B cell (primary cell): Measurements from ENCODE around the gene EEF1AKMT4. TPM values are rescaled to one million over a fixed set of nuclear protein-coding genes. Genes with fewer than 3 reads are reported as not detected.

Experiments
- ATAC-seq: fragments of 200-7000 bp; cut with Tn5 transposase; one replicate; pipeline ENCODE4 v1.10.0; 2021; ENCODE audit warnings: low read depth, mild to moderate bottlenecking, moderate number of reproducible peaks, moderate library complexity
- CTCF ChIA-PET: fragments of 350-600 bp; sonication (Branson Sonifier 250); formaldehyde crosslinking; loops from one replicate; lab custom pipeline; 2021; ENCODE audit warnings: antibody characterized with exemption, inconsistent platforms; lab: Charles Lee
- POLR2A ChIA-PET: fragments of 350-600 bp; sonication (Branson Sonifier 250); formaldehyde crosslinking; loops from one replicate; lab custom pipeline; 2021; ENCODE audit warnings: antibody characterized with exemption; lab: Charles Lee
- DNase-seq: peaks from one replicate; pipeline ENCODE4 v3.0.0; 2013
- H2AFZ ChIP-seq: 2 replicates; pipeline ENCODE4 v1.6.1; 2012; ENCODE audit warnings: mild to moderate bottlenecking, low read depth, low read length; ENCODE audit not compliant: insufficient read depth, poor library complexity, severe bottlenecking
- H3K27ac ChIP-seq, 2 donors: 1 replicate in 1 of 2; 2 replicates in 1 of 2; pipeline ENCODE4 v1.5.1; 2012 to 2013; ENCODE audit warnings: low read length in 2 of 2, mild to moderate bottlenecking in 2 of 2, moderate library complexity in 1 of 2
- H3K27me3 ChIP-seq, 4 experiments: fragments of 200-600 bp in 1 of 4; sonication (generic) in 1 of 4; replicated peaks in 1 of 4; 1 replicate in 2 of 4; 2 replicates in 2 of 4; pipeline versions ENCODE4 v1.6.1 to v1.7.0; 2013 to 2016; ENCODE audit warnings: low read length in 3 of 4, mild to moderate bottlenecking in 2 of 4, mixed read lengths in 1 of 4, moderate library complexity in 1 of 4; ENCODE audit not compliant: insufficient read depth in 4 of 4, control insufficient read depth in 3 of 4; ENCODE audit errors: control extremely low read depth in 1 of 4
- H3K36me3 ChIP-seq, 2 experiments: replicated peaks in 1 of 2; 1 replicate in 1 of 2; 2 replicates in 1 of 2; pipeline versions ENCODE4 v1.6.1 to v1.7.1; 2013; ENCODE audit warnings: low read length in 1 of 2; ENCODE audit not compliant: insufficient read depth in 2 of 2, control insufficient read depth in 1 of 2; ENCODE audit errors: control extremely low read depth in 1 of 2, extremely low read depth in 1 of 2
- H3K4me1 ChIP-seq, 2 donors: fragments of 200-600 bp in 1 of 2; sonication (generic) in 1 of 2; 1 replicate in 1 of 2; 2 replicates in 1 of 2; pipeline versions ENCODE4 v1.5.1 to v1.6.1; 2013 to 2017; ENCODE audit warnings: low read length in 2 of 2; ENCODE audit not compliant: control insufficient read depth in 2 of 2, insufficient read depth in 2 of 2
- H3K4me2 ChIP-seq: replicated peaks from 2 replicates; pipeline ENCODE3; 2012; ENCODE audit warnings: mild to moderate bottlenecking, low read depth, low read length; ENCODE audit not compliant: poor library complexity, severe bottlenecking
- H3K4me3 ChIP-seq, 5 experiments: fragments of 200-600 bp in 1 of 5; sonication (generic) in 1 of 5; 1 replicate in 3 of 5; 2 replicates in 2 of 5; pipeline versions ENCODE4 v1.5.1 to v1.7.0; 2011 to 2016; ENCODE audit warnings: low read length in 4 of 5, mild to moderate bottlenecking in 4 of 5, low read depth in 2 of 5, control low read depth in 1 of 5, moderate library complexity in 1 of 5; ENCODE audit not compliant: insufficient read depth in 1 of 5; ENCODE audit errors: control extremely low read depth in 1 of 5, extremely low read depth in 1 of 5
- H3K79me2 ChIP-seq: fragments of 200-600 bp; sonication (generic); one replicate; pipeline ENCODE4 v1.6.0; 2016; ENCODE audit warnings: low read length; ENCODE audit not compliant: control insufficient read depth, insufficient read depth
- H3K9ac ChIP-seq: fragments of 200-600 bp; sonication (generic); 2 replicates; pipeline ENCODE4 v1.6.1; 2017; ENCODE audit warnings: mild to moderate bottlenecking, low read length, moderate library complexity
- H3K9me3 ChIP-seq, 3 donors: one replicate each; pipeline versions ENCODE4 v1.6.1 to v1.7.1; 2013; ENCODE audit warnings: low read length in 2 of 3; ENCODE audit not compliant: control insufficient read depth in 2 of 3, insufficient read depth in 1 of 3; ENCODE audit errors: control extremely low read depth in 1 of 3
- H4K20me1 ChIP-seq: 2 replicates; pipeline ENCODE4 v1.6.0; 2012; ENCODE audit warnings: mild to moderate bottlenecking, low read length; ENCODE audit not compliant: insufficient read depth, control insufficient read depth, poor library complexity, severe bottlenecking
- H3K27ac Mint-ChIP-seq: one replicate; pipeline ENCODE4 v1.8.0; 2021; ENCODE audit warnings: mixed read lengths
- H3K27me3 Mint-ChIP-seq: one replicate; pipeline ENCODE4 v1.8.0; 2021; ENCODE audit warnings: mixed read lengths
- H3K4me1 Mint-ChIP-seq: one replicate; pipeline ENCODE4 v1.8.0; 2021; ENCODE audit warnings: mixed read lengths
- H3K4me3 Mint-ChIP-seq: one replicate; pipeline ENCODE4 v1.8.0; 2021; ENCODE audit warnings: mixed read lengths
- H3K9me3 Mint-ChIP-seq: one replicate; pipeline ENCODE4 v1.8.0; 2022; ENCODE audit warnings: mixed read lengths; ENCODE audit not compliant: insufficient read depth
- EZH2 ChIP-seq: IDR thresholded peaks from 2 replicates; pipeline ENCODE4 v1.6.1; 2012; ENCODE audit warnings: borderline replicate concordance, low read depth, mild to moderate bottlenecking, moderate library complexity, low read length; ENCODE audit not compliant: insufficient read depth, poor library complexity, severe bottlenecking
- WGBS: methylation state at CpG from one replicate; pipeline ENCODE4 v1.1.5; 2013; ENCODE audit warnings: missing lambda C conversion rate; ENCODE audit not compliant: insufficient coverage; 5-methylcytosine and 5-hydroxymethylcytosine counted together
- intact Hi-C: fragments of 100-400 bp; cut with micrococcal nuclease; formaldehyde crosslinking; loops from one replicate; pipeline ENCODE4 v1.10.0; 2022
- polyA plus RNA-seq: library from polyadenylated mRNA; depleted of rRNA; stranded (reverse); fragments of >200 nt; gene quantifications from 2 replicates; pipeline ENCODE4 v1.2.3, GENCODE V29; 2012
- small RNA-seq: library from RNA; depleted of rRNA; stranded (forward); fragments of <200 nt; gene quantifications from one replicate; pipeline ENCODE3, GENCODE V24; 2012; ENCODE audit warnings: low replicate concordance, low read depth; ENCODE audit not compliant: insufficient read length
- total RNA-seq, 2 donors: library from RNA; stranded (reverse); fragments of 120-200 nt in 1 of 2; gene quantifications; 1 replicate in 1 of 2; 2 replicates in 1 of 2; pipeline versions ENCODE4 v1.2.3 to v1.2.4, GENCODE V29; 2013 to 2022
- TF ChIP-seq, protein P1 (sequence below): fragments of 200-600 bp; IDR thresholded peaks from one replicate; pipeline ENCODE4 v1.8.0; 2022; ENCODE audit warnings: antibody characterized with exemption, mild to moderate bottlenecking

EEF1AKMT4 gene
- total and polyA plus RNA-seq, 2 donors (not counting 1 experiment from before 2014, with no cell fraction given) = 1.5 to 2.5 TPM

DNA sequence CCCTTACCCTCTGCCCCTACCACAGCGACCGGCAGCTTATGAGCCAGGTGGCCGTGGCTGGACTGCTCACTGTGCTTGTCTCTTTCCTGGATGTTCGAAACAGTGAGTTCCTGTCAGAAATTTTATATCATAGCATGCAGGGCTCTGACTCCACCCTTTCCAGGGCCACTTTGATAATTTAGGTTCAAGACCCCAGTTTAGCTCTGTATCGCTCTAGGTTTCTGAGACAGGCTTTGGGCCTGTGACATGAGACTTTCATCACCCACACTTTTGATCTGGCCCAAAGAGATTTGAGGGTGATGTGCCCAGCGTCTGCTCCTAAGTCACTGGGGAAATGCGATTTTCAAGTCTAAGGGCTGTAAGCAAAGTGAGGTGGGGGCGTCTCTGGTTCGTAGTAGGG, 58.4 kb downstream of the EEF1AKMT4 start:
- H3K4me3 Mint-ChIP-seq = no peak overlapping the region
- H3K36me3 ChIP-seq = peaks cover 3 to 57% of the 10 kb centered on the region in 2 experiments

More for the DNA sequence above, 58.4 kb downstream of the EEF1AKMT4 start:
- Histone ChIP-seq H3K79me2 (no peaks in the 10 kb centered on the region), H3K27me3 (no peaks in the 10 kb centered on the region), H3K9me3 (no peaks in the 10 kb centered on the region), H2AFZ (no peak overlapping the region), H4K20me1 (peaks cover 12% of the 10 kb centered on the region), H3K9ac (no peak overlapping the region), H3K27ac (no peak overlapping the region), H3K4me3 (no peak overlapping the region), H3K4me2 (no peak overlapping the region), H3K4me1 (no peaks in the 10 kb centered on the region)
- POLR2A ChIA-PET = no interaction called here
- TF ChIP-seq, protein P1, sequence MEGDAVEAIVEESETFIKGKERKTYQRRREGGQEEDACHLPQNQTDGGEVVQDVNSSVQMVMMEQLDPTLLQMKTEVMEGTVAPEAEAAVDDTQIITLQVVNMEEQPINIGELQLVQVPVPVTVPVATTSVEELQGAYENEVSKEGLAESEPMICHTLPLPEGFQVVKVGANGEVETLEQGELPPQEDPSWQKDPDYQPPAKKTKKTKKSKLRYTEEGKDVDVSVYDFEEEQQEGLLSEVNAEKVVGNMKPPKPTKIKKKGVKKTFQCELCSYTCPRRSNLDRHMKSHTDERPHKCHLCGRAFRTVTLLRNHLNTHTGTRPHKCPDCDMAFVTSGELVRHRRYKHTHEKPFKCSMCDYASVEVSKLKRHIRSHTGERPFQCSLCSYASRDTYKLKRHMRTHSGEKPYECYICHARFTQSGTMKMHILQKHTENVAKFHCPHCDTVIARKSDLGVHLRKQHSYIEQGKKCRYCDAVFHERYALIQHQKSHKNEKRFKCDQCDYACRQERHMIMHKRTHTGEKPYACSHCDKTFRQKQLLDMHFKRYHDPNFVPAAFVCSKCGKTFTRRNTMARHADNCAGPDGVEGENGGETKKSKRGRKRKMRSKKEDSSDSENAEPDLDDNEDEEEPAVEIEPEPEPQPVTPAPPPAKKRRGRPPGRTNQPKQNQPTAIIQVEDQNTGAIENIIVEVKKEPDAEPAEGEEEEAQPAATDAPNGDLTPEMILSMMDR = no peak
- no peak for TF ChIP-seq EZH2
- Mint-ChIP-seq H3K27me3 (no peaks in the 10 kb centered on the region), H3K4me1 (no peaks in the 10 kb centered on the region), H3K27ac (no peak overlapping the region), H3K9me3 (no peaks in the 10 kb centered on the region)
- ATAC-seq = no peak
- intact Hi-C loops = no loop called here
- DNase-seq = no peak
- 96% methylated on average over 8 of the region's 9 CpGs for WGBS
- CTCF ChIA-PET = no interaction called here

Small RNA genes lying within 50 kb of the gene (small RNA-seq; reads per million reads assigned to genes)
- gene MIR1224 = not detected

Other genes starting within 250 kb of the EEF1AKMT4 start
- 29.5 and 31.7 TPM in 2 replicates for gene ABCC5, start 231.8 kb upstream of the EEF1AKMT4 start, total RNA-seq
- gene ABCC5, start 231.8 kb upstream of the EEF1AKMT4 start, polyA plus RNA-seq = 13.4 and 16.9 TPM in 2 replicates
- not detected in 2 replicates for gene HTR3D, start 217.9 kb upstream of the EEF1AKMT4 start, total RNA-seq
- gene HTR3D, start 217.9 kb upstream of the EEF1AKMT4 start, polyA plus RNA-seq = not detected in 2 replicates
- not detected in 2 replicates for gene HTR3C, start 196.6 kb upstream of the EEF1AKMT4 start, total RNA-seq
- gene HTR3C, start 196.6 kb upstream of the EEF1AKMT4 start, polyA plus RNA-seq = not detected in 2 replicates
- not detected in 2 replicates for gene HTR3E, start 152.6 kb upstream of the EEF1AKMT4 start, total RNA-seq
- gene HTR3E, start 152.6 kb upstream of the EEF1AKMT4 start, polyA plus RNA-seq = not detected in 2 replicates
- 83.8 and 85.9 TPM in 2 replicates for gene EIF2B5, start 114.3 kb upstream of the EEF1AKMT4 start, total RNA-seq
- gene EIF2B5, start 114.3 kb upstream of the EEF1AKMT4 start, polyA plus RNA-seq = 73.2 and 77.1 TPM in 2 replicates
- 81.3 and 92.0 TPM in 2 replicates for gene DVL3, start 94.3 kb upstream of the EEF1AKMT4 start, total RNA-seq
- gene DVL3, start 94.3 kb upstream of the EEF1AKMT4 start, polyA plus RNA-seq = 42.7 and 49.4 TPM in 2 replicates
- gene AP2M1, start 74.8 kb upstream of the EEF1AKMT4 start, total RNA-seq = 191 and 207 TPM in 2 replicates
- 132 and 171 TPM in 2 replicates for gene AP2M1, start 74.8 kb upstream of the EEF1AKMT4 start, polyA plus RNA-seq
- gene ABCF3, start 63.5 kb upstream of the EEF1AKMT4 start, total RNA-seq = 115 and 131 TPM in 2 replicates
- 74.0 and 86.5 TPM in 2 replicates for gene ABCF3, start 63.5 kb upstream of the EEF1AKMT4 start, polyA plus RNA-seq
- gene VWA5B2, start 20.1 kb upstream of the EEF1AKMT4 start, total RNA-seq = 0.37 TPM in 1 of 2 replicates, not detected in the other
- gene VWA5B2, start 20.1 kb upstream of the EEF1AKMT4 start, polyA plus RNA-seq = 0.09 and 0.10 TPM in 2 replicates
- 32.7 and 38.6 TPM in 2 replicates for gene ALG3, start 710 bp upstream of the EEF1AKMT4 start, total RNA-seq
- gene ALG3, start 710 bp upstream of the EEF1AKMT4 start, polyA plus RNA-seq = 29.9 and 36.1 TPM in 2 replicates
- 0.29 TPM in 1 of 2 replicates, not detected in the other for gene CAMK2N2, start 11.9 kb downstream of the EEF1AKMT4 start, total RNA-seq
- not detected in 2 replicates for gene CAMK2N2, start 11.9 kb downstream of the EEF1AKMT4 start, polyA plus RNA-seq
- not detected in 2 replicates for gene ECE2, start 26.4 kb downstream of the EEF1AKMT4 start, total RNA-seq
- not detected in 2 replicates for gene ECE2, start 26.4 kb downstream of the EEF1AKMT4 start, polyA plus RNA-seq
- 140 and 145 TPM in 2 replicates for gene PSMD2, start 49.6 kb downstream of the EEF1AKMT4 start, total RNA-seq
- gene PSMD2, start 49.6 kb downstream of the EEF1AKMT4 start, polyA plus RNA-seq = 79.4 and 119 TPM in 2 replicates
- gene EIF4G1, start 64.9 kb downstream of the EEF1AKMT4 start, total RNA-seq = 160 TPM in 2 replicates
- gene EIF4G1, start 64.9 kb downstream of the EEF1AKMT4 start, polyA plus RNA-seq = 65.8 and 111 TPM in 2 replicates
- gene FAM131A, start 87.9 kb downstream of the EEF1AKMT4 start, total RNA-seq = 11.7 and 14.0 TPM in 2 replicates
- 11.8 and 13.4 TPM in 2 replicates for gene FAM131A, start 87.9 kb downstream of the EEF1AKMT4 start, polyA plus RNA-seq
- gene CLCN2, start 111.9 kb downstream of the EEF1AKMT4 start, total RNA-seq = 8.1 and 14.4 TPM in 2 replicates
- 6.1 and 6.2 TPM in 2 replicates for gene CLCN2, start 111.9 kb downstream of the EEF1AKMT4 start, polyA plus RNA-seq
- gene POLR2H, start 112.0 kb downstream of the EEF1AKMT4 start, total RNA-seq = 60.4 and 62.4 TPM in 2 replicates
- 106 and 140 TPM in 2 replicates for gene POLR2H, start 112.0 kb downstream of the EEF1AKMT4 start, polyA plus RNA-seq
- not detected in 2 replicates for gene THPO, start 128.5 kb downstream of the EEF1AKMT4 start, total RNA-seq
- gene THPO, start 128.5 kb downstream of the EEF1AKMT4 start, polyA plus RNA-seq = not detected in 2 replicates
- gene CHRD, start 130.4 kb downstream of the EEF1AKMT4 start, total RNA-seq = not detected in 2 replicates
- gene CHRD, start 130.4 kb downstream of the EEF1AKMT4 start, polyA plus RNA-seq = 0.10 TPM in 1 of 2 replicates, not detected in the other